Vagina (tissue), 2 donors: ENCODE data around the gene ETV2.

ENCODE experiments used
- POLR2A ChIP-seq, 2 donors: fragments of 450-650 bp; IDR thresholded peaks; one replicate each; pipeline ENCODE4 v1.6.1; 2017; ENCODE audit warnings: antibody characterized with exemption in 2 of 2, mild to moderate bottlenecking in 2 of 2, moderate library complexity in 2 of 2
- TF ChIP-seq, protein P1 (sequence below), 3 experiments: fragments of 450-650 bp in 2 of 3; fragments of 200-600 bp in 1 of 3; sonication (generic) in 1 of 3; IDR thresholded peaks; one replicate each; pipeline ENCODE4 v1.5.1; 2017 to 2019; ENCODE audit warnings: antibody characterized with exemption in 3 of 3, mild to moderate bottlenecking in 2 of 3, moderate library complexity in 2 of 3

DNA sequence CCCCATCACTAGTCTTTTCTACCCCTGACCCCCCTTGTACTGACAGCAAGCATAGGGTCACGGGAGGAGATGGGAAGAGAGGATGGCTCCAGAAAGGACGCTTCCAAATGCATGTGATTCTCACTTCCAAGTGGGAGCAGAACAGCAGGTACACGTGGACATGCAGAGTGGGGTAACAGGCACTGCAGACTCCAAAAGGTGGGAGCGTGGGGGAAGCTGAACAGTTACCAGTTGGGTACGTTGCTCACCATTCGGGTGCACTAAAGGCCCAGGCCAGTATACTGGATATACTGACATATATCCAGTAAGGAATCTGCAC is 2.3 kb upstream of the ETV2 start:
- TF ChIP-seq, protein P1, sequence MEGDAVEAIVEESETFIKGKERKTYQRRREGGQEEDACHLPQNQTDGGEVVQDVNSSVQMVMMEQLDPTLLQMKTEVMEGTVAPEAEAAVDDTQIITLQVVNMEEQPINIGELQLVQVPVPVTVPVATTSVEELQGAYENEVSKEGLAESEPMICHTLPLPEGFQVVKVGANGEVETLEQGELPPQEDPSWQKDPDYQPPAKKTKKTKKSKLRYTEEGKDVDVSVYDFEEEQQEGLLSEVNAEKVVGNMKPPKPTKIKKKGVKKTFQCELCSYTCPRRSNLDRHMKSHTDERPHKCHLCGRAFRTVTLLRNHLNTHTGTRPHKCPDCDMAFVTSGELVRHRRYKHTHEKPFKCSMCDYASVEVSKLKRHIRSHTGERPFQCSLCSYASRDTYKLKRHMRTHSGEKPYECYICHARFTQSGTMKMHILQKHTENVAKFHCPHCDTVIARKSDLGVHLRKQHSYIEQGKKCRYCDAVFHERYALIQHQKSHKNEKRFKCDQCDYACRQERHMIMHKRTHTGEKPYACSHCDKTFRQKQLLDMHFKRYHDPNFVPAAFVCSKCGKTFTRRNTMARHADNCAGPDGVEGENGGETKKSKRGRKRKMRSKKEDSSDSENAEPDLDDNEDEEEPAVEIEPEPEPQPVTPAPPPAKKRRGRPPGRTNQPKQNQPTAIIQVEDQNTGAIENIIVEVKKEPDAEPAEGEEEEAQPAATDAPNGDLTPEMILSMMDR (IDR thresholded peaks at IDR 0.05), result no peak
- TF ChIP-seq POLR2A (IDR thresholded peaks at IDR 0.05), result no peak
